Stimulated activated naive CD4-positive, alpha-beta T cell (primary cell): ENCODE measurements around the gene TCEA2.
"Not testable (repeated sequence)": the region's sequence is repeated elsewhere in the genome, so short reads cannot be mapped to it uniquely, and the experiment has no call there.

Source experiments
- DNase-seq, 6 experiments: peaks; one replicate each; lab custom pipeline; 2025; lab: John Stamatoyannopoulos, UW

Gene TCEA2

GRCh38 chr20:64077876-64078551, 15.0 kb downstream of the TCEA2 start:
- peak; percentile 34 to 69 (median 58) for DNase-seq

- DNase-seq = no peak
Observed at GRCh38 chr20:64078934-64079272, 15.9 kb downstream of the TCEA2 start.

GRCh38 chr20:64079273-64080012, 16.4 kb downstream of the TCEA2 start, which contains the start of gene RGS19:
Gene RGS19, minus strand, starts transcription at chr20:64079518. Its CDS starts 2,632 bp downstream, at chr20:64076886.
- DNase-seq = peak; percentile 45 to 71 (median 62)

DNA sequence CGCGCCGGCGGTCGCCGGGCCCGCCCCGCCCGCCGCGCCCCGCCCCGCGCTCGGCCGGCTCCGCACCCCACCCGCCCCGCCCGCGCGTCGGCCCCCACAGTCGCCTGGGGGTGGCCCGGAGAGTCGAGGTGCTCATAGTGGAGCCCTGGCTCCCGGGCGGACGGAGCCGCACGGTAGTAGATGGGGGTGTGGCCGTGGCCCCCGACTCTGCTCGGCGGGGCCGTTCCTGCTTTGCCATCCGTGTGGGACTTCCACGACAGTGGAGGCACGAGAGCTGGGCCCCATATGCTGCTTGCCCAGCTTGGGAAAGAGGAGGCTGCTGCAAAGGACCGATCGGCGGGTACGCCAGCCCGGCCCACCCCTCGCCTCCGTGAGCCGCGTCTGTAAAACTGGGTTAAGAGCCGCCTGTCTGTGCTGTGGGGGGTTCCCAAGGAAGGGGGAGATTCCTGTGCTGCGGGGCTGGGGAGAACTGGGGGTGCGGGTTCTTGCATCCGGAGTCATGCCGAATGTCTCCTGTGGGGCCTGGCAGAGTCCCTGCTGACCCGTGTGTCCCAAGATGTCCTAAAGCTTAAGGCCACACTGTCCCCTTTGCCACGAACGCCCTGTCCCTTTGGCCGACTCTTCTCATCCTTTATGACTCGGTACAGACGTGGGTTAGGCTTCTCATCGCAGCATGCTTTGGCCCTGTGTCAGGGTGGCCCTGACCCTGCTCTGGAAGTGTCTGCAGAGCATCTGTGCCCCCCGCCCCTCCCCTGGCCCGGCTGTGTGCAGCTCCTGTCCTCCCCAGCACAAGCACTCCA, 17.2 kb downstream of the TCEA2 start, which contains the start of gene OPRL1:
Gene OPRL1 (plus strand): TSS at position 70 of the 800 bp plus-strand sequence. CDS start 12,639 bp downstream, outside the sequence.
- peak in 5 of 6 experiments; percentile 26 to 68 (median 55) for DNase-seq

GRCh38 chr20:64080813-64081623, 18.0 kb downstream of the TCEA2 start:
- DNase-seq = peak in 1 of 6 experiments; percentile 29

DNA sequence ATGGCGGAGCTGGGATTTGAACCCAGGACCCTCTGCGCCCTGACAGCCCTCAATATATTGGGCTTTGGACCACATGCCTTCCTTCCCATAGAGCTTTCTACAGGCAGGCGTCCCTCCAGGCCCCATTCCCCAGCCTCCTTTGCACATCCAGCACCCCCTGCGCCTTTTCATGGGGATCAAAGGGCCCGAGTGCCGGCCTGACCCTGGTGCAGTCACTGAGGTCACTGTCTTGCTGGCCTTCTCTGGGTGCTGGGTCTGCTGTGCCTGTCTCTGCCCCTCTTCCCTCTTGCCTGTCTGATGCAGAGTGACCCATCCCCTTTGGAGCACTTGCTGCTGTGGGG, 18.6 kb downstream of the TCEA2 start:
- no peak for DNase-seq

- peak in 1 of 6 experiments; percentile 43 for DNase-seq
Observed at GRCh38 chr20:64082126-64082731, 19.2 kb downstream of the TCEA2 start.

DNA sequence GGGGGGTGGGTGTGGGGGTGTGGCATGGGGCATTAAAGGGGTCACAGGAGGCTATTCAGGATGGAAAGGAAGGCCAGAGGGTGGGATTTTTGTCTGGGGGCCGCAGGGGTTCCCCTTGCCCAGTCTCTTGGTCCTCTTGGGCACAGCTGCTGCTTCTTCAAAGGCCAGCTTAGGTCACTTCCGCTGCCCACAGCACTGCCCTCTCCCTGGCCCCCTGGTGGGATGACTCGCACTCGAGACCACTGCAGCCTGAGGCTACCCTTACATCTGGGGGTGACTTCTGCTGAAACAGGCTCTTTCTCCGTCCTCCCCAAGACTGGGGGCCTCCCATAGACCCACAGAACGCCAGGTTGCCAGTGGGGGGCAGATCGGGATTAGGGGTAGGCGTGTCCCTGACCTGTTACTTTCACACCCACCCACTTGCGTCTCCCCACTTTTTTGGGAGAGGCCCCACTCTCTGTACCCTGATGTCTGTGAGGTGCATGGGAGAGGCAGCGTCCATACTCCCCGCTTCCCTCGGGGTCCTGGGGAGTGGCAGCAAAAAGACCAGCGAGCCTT, 19.9 kb downstream of the TCEA2 start:
- no peak for DNase-seq

- DNase-seq = peak; percentile 35 to 59 (median 46)
Observed at GRCh38 chr20:64083378-64083803, 20.4 kb downstream of the TCEA2 start.

DNA sequence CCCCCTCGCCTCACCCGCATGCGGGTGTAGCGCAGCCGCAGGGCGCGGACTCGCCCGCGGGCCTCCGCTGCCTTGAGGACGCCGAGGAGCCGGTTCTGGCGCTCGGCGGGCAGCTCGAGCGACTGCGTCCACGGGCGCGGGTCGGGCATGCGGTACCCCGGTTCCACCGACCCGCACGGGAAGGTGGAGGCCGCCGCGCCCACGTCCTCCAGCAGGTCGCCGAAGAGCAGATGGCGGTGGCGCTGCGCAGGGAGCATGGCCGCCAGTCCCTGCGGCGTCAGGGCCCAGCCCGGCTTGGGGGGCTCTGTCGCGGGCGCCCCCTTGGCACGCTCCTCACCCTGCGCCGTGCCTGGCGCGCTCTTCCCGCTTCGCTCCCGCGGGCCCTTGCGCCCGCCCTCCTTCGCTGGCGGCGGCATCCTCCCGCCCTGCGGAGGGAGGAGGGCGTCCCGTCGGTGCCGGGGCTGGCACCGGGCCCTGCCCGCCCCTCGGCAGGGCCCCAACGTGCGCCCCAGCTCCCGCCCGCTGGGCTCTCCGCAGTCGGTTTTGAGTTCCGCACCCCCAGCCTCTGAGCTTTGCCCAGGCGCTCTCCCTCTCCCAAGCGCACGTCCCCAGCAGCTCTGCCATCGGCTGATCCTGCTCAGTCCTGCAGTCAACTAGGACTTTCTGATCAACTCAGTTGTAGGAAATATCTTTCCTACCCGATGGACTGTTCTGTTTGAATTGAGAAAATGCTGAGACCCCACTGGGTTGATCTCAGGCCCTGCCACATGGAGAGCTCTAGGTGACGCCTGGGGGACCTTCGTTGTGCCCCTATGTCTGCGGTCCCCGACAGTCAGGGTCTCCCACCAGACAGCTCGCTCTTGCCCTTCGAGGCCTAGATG, 21.0 kb downstream of the TCEA2 start, which contains the start of gene LKAAEAR1:
Gene LKAAEAR1 (minus strand): TSS at position 595 of the 881 bp plus-strand sequence. CDS start 179 bp downstream, at position 416.
- peak in 2 of 6 experiments; percentile 20 to 22 for DNase-seq

GRCh38 chr20:64084685-64085152, 21.7 kb downstream of the TCEA2 start:
- DNase-seq = no peak

DNA sequence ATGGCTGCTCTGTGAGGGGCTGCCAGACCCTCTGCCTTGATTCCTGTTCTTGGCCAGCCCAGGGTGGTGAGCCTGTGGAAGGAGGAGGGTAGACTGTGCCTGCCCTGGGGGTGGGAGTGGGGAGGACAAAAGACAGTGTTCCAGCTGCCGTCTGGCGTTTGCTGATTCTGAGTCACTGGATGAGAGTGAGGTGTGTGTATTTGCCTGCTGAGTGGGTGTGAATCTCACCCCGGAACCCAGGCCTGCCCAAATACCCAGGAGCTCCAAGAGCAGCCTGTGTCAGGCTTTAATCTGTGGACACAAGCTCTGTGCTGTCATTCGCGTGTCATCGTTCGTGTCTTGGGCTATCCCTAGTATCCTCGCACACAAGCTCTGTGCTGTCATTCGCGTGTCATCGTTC, 23.8 kb downstream of the TCEA2 start:
- no peak for DNase-seq

DNA sequence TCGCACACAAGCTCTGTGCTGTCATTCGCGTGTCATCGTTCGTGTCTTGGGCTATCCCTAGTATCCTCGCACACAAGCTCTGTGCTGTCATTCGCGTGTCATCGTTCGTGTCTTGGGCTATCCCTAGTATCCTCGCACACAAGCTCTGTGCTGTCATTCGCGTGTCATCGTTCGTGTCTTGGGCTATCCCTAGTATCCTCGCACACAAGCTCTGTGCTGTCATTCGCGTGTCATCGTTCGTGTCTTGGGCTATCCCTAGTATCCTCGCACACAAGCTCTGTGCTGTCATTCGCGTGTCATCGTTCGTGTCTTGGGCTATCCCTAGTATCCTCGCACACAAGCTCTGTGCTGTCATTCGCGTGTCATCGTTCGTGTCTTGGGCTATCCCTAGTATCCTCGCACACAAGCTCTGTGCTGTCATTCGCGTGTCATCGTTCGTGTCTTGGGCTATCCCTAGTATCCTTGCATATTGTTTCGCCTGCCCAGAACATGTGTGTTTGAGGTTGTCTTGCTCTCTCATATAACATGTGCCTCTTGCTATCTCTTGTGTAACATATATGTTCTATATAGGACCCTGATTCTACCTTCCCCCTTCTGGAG, 24.3 kb downstream of the TCEA2 start:
- DNase-seq = not testable (repeated sequence)

DNA sequence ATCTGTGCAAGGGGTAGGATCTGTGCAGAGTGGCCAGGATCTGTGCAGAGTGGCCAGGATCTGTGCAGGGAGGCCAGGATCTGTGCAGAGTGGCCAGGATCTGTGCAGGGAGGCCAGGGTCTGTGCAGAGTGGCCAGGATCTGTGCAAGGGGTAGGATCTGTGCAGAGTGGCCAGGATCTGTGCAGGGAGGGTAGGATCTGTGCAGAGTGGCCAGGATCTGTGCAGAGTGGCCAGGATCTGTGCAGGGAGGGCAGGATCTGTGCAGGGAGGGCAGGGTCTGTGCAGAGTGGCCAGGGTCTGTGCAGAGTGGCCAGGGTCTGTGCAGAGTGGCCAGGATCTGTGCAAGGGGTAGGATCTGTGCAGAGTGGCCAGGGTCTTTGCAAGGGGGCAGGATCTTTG, 25.6 kb downstream of the TCEA2 start:
- DNase-seq = not testable (repeated sequence)

- DNase-seq = no peak
Observed at GRCh38 chr20:64090165-64090564, 27.2 kb downstream of the TCEA2 start.

DNA sequence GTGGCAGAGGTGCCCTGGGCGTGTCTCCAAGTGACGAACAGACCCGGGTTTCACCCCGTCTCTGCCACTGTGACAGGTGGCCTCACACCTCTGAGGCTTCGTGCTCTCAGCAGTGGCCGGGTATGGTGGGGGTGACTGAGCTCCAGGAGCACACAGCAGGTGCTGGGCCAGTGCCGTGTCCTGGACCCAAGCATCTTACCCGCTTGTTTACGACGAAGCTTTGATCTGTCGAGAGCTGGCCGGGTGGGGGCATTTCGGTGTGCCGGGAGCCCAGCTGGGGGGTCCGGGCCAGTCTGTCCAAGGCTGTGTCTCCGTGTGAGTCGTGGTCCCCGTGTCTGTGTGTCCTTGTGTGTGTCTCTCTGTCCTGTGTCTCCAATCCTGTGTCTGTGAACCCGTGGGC, 28.3 kb downstream of the TCEA2 start:
- no peak for DNase-seq

DNA sequence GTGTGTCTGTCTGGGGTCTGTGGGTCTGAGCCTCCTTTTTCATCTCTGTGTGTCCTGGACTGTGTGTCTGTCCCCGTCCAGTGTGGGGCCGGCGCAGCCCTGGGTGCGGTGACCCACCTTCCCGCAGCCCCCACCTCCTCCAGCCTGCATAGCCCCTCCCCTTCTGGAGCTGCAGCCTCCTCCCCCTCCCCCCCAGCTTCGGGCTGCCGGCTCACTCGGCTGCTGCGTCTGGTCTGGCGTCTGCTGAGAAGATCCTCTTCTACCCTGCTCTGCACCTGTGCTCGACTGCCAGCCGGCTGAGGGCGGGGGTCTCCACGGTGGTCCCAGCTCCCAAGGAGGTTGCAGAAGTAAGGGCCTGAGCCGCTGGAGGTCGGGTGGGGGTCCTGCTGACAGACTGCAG, 28.8 kb downstream of the TCEA2 start:
- no peak for DNase-seq

GRCh38 chr20:64092258-64093012, 29.4 kb downstream of the TCEA2 start:
- DNase-seq = no peak
